Neuronal stem cell (in vitro differentiated cells): ENCODE measurements around the gene GALNT17.

Experiments
- DNase-seq: peaks from one replicate; pipeline ENCODE4 v3.0.0-alpha.2; 2013; ENCODE audit warnings: low spot score
- H2AFZ ChIP-seq: one replicate; pipeline ENCODE4 v1.6.1; 2013; ENCODE audit warnings: mild to moderate bottlenecking, low read length, inconsistent platforms
- H2AK5ac ChIP-seq: 2 replicates; pipeline ENCODE4 v1.6.1; 2013; ENCODE audit warnings: low read depth, mild to moderate bottlenecking, inconsistent platforms, low read length, moderate library complexity, mixed read lengths
- H2BK120ac ChIP-seq: 2 replicates; pipeline ENCODE4 v1.6.1; 2013; ENCODE audit warnings: low read depth, mild to moderate bottlenecking, inconsistent platforms, low read length, moderate library complexity, mixed read lengths
- H2BK12ac ChIP-seq: one replicate; pipeline ENCODE4 v1.6.1; 2013; ENCODE audit warnings: low read length, inconsistent platforms
- H2BK15ac ChIP-seq: 2 replicates; pipeline ENCODE4 v1.6.1; 2013; ENCODE audit warnings: mild to moderate bottlenecking, low read length, inconsistent platforms, mixed read lengths
- H2BK5ac ChIP-seq: one replicate; pipeline ENCODE4 v1.6.1; 2013; ENCODE audit warnings: inconsistent platforms, mild to moderate bottlenecking, low read length, moderate library complexity
- H3K14ac ChIP-seq: one replicate; pipeline ENCODE4 v1.6.1; 2013; ENCODE audit warnings: low read length, inconsistent platforms
- H3K18ac ChIP-seq: 2 replicates; pipeline ENCODE4 v1.6.1; 2013; ENCODE audit warnings: low read length, inconsistent platforms
- H3K23ac ChIP-seq: 2 replicates; pipeline ENCODE4 v1.6.1; 2013; ENCODE audit warnings: low read depth, mild to moderate bottlenecking, mixed read lengths, low read length, inconsistent platforms; ENCODE audit not compliant: poor library complexity
- H3K27ac ChIP-seq: replicated peaks from 3 replicates; pipeline ENCODE4 v1.5.1; 2013; ENCODE audit warnings: low read length, inconsistent platforms
- H3K27me3 ChIP-seq, 3 experiments: 2 replicates each; pipeline ENCODE4 v1.6.1; 2013; ENCODE audit warnings: low read length in 3 of 3, mild to moderate bottlenecking in 2 of 3, inconsistent platforms in 1 of 3, low read depth in 1 of 3, mixed read lengths in 1 of 3, moderate library complexity in 1 of 3; ENCODE audit not compliant: control insufficient read depth in 3 of 3, insufficient read depth in 3 of 3
- H3K36me3 ChIP-seq, 2 donors: replicated peaks in 1 of 2; 2 replicates each; pipeline ENCODE4 v1.6.1; 2013; ENCODE audit warnings: low read length in 2 of 2; ENCODE audit not compliant: control insufficient read depth in 2 of 2, insufficient read depth in 2 of 2
- H3K4ac ChIP-seq: 2 replicates; pipeline ENCODE4 v1.6.1; 2013; ENCODE audit warnings: inconsistent platforms, mild to moderate bottlenecking, low read length, moderate library complexity
- H3K4me1 ChIP-seq, 2 donors: 1 replicate in 1 of 2; 2 replicates in 1 of 2; pipeline ENCODE4 v1.6.1; 2013; ENCODE audit warnings: low read length in 2 of 2, low read depth in 1 of 2; ENCODE audit not compliant: control insufficient read depth in 2 of 2, insufficient read depth in 1 of 2
- H3K4me2 ChIP-seq: one replicate; pipeline ENCODE4 v1.6.1; 2013; ENCODE audit warnings: mild to moderate bottlenecking, low read length, inconsistent platforms; ENCODE audit not compliant: insufficient read depth, poor library complexity, severe bottlenecking
- H3K4me3 ChIP-seq, 2 donors: 2 replicates each; pipeline ENCODE4 v1.5.1; 2013; ENCODE audit warnings: low read length in 2 of 2, mild to moderate bottlenecking in 2 of 2, inconsistent platforms in 1 of 2, moderate library complexity in 1 of 2
- H3K79me1 ChIP-seq: one replicate; pipeline ENCODE4 v1.6.1; 2013; ENCODE audit warnings: low read depth, mild to moderate bottlenecking, inconsistent platforms, low read length, moderate library complexity
- H3K9ac ChIP-seq: one replicate; pipeline ENCODE4 v1.6.1; 2013; ENCODE audit warnings: mild to moderate bottlenecking, low read depth, low read length, inconsistent platforms; ENCODE audit not compliant: poor library complexity
- H3K9me3 ChIP-seq, 2 donors: replicated peaks in 1 of 2; 2 replicates each; pipeline versions ENCODE3 to v1.6.1; 2013; ENCODE audit warnings: low read length in 2 of 2, mild to moderate bottlenecking in 2 of 2, inconsistent platforms in 1 of 2, low read depth in 1 of 2, mixed read lengths in 1 of 2, moderate library complexity in 1 of 2; ENCODE audit not compliant: control insufficient read depth in 2 of 2, insufficient read depth in 1 of 2
- H4K8ac ChIP-seq: one replicate; pipeline ENCODE4 v1.6.1; 2013; ENCODE audit warnings: low read depth, mild to moderate bottlenecking, inconsistent platforms, low read length, moderate library complexity
- H4K91ac ChIP-seq: one replicate; pipeline ENCODE4 v1.6.1; 2013; ENCODE audit warnings: low read length, low read depth, mild to moderate bottlenecking, inconsistent platforms; ENCODE audit not compliant: poor library complexity
- WGBS, 2 donors: extraction: QIAGEN DNeasy Blood & Tissue Kit; methylation state at CpG; one replicate each; pipeline ENCODE4 v1.1.7; 2013; ENCODE audit warnings: missing lambda C conversion rate in 2 of 2, mixed read lengths in 1 of 2; ENCODE audit not compliant: insufficient read length in 2 of 2, insufficient replicate concordance in 1 of 2; ENCODE audit errors: extremely low coverage in 2 of 2; 5-methylcytosine and 5-hydroxymethylcytosine counted together

Gene GALNT17

GRCh38 chr7:71251706-71252105, 119.8 kb downstream of the GALNT17 start:
- Histone ChIP-seq H3K4me1 (peaks cover 0 to 4% of the 10 kb centered on the region in 2 donors), H3K27ac (no peak overlapping the region)

GRCh38 chr7:71254751-71255150, 122.8 kb downstream of the GALNT17 start:
- H3K4me3 ChIP-seq, result no peak overlapping the region
- no peak overlapping the region for H3K23ac ChIP-seq
- H3K9ac ChIP-seq, result no peak overlapping the region
- H3K27ac ChIP-seq, result no peak overlapping the region
- H2BK15ac ChIP-seq, result no peak overlapping the region
- H3K4me2 ChIP-seq, result no peak overlapping the region
- H4K91ac ChIP-seq, result no peak overlapping the region
- no CpG with 5 or more reads among the region's 3 CpGs for WGBS, 2 donors
- no peak overlapping the region for H2AK5ac ChIP-seq
- no peak for DNase-seq
- no peak overlapping the region for H3K4ac ChIP-seq
- H3K4me1 ChIP-seq, result peaks cover 0 to 4% of the 10 kb centered on the region in 2 donors
- no peak overlapping the region for H2BK12ac ChIP-seq
- H2AFZ ChIP-seq, result no peak overlapping the region
- peaks cover 0 to 10% of the 10 kb centered on the region in 2 donors for H3K9me3 ChIP-seq
- no peaks in the 10 kb centered on the region for H3K36me3 ChIP-seq
- H3K18ac ChIP-seq, result no peak overlapping the region
- no peak overlapping the region for H3K14ac ChIP-seq
- H4K8ac ChIP-seq, result no peak overlapping the region
- no peaks in the 10 kb centered on the region for H3K27me3 ChIP-seq
- no peak overlapping the region for H2BK5ac ChIP-seq
- no peak overlapping the region for H2BK120ac ChIP-seq
- no peaks in the 10 kb centered on the region for H3K79me1 ChIP-seq

More at GRCh38 chr7:71251706-71252105, 119.8 kb downstream of the GALNT17 start:
- H3K79me1 ChIP-seq, result no peaks in the 10 kb centered on the region
- H2BK5ac ChIP-seq, result no peak overlapping the region
- H2BK12ac ChIP-seq, result no peak overlapping the region
- no peak overlapping the region for H2BK120ac ChIP-seq
- H4K8ac ChIP-seq, result no peak overlapping the region
- H4K91ac ChIP-seq, result no peak overlapping the region
- H2BK15ac ChIP-seq, result no peak overlapping the region
- no CpG with 5 or more reads among the region's 6 CpGs for WGBS, 2 donors
- H2AFZ ChIP-seq, result no peak overlapping the region
- H3K23ac ChIP-seq, result no peak overlapping the region
- DNase-seq, result no peak
- no peak overlapping the region for H3K14ac ChIP-seq
- no peaks in the 10 kb centered on the region for H3K27me3 ChIP-seq
- H3K4ac ChIP-seq, result no peak overlapping the region
- no peak overlapping the region for H3K9ac ChIP-seq
- H3K36me3 ChIP-seq, result no peaks in the 10 kb centered on the region
- no peak overlapping the region for H3K4me2 ChIP-seq
- H3K18ac ChIP-seq, result no peak overlapping the region
- no peak overlapping the region for H3K4me3 ChIP-seq
- no peak overlapping the region for H2AK5ac ChIP-seq
- H3K9me3 ChIP-seq, result peaks cover 0 to 10% of the 10 kb centered on the region in 2 donors

- Histone ChIP-seq H2BK15ac (no peak overlapping the region), H3K79me1 (no peaks in the 10 kb centered on the region), H2AK5ac (no peak overlapping the region), H4K91ac (no peak overlapping the region), H3K4me2 (no peak overlapping the region), H3K9me3 (peaks cover 0 to 10% of the 10 kb centered on the region in 2 donors), H3K4me3 (no peak overlapping the region), H3K23ac (no peak overlapping the region), H3K27ac (no peak overlapping the region), H3K4me1 (peaks cover 0 to 4% of the 10 kb centered on the region in 2 donors), H3K4ac (no peak overlapping the region), H2BK120ac (no peak overlapping the region), H4K8ac (no peak overlapping the region), H2BK12ac (no peak overlapping the region), H2AFZ (no peak overlapping the region), H3K36me3 (no peaks in the 10 kb centered on the region), H2BK5ac (no peak overlapping the region), H3K9ac (no peak overlapping the region), H3K27me3 (no peaks in the 10 kb centered on the region), H3K18ac (no peak overlapping the region), H3K14ac (no peak overlapping the region)
- no peak for DNase-seq
- no CpG with 5 or more reads among the region's 4 CpGs for WGBS, 2 donors
Observed at GRCh38 chr7:71255537-71256178, 123.7 kb downstream of the GALNT17 start.

GRCh38 chr7:71261066-71261465, 129.1 kb downstream of the GALNT17 start:
- Histone ChIP-seq H3K23ac (no peak overlapping the region), H3K14ac (no peak overlapping the region), H4K8ac (no peak overlapping the region), H3K18ac (no peak overlapping the region), H2AK5ac (no peak overlapping the region), H2BK12ac (no peak overlapping the region), H3K4me1 (no peaks in the 10 kb centered on the region), H3K79me1 (no peaks in the 10 kb centered on the region), H3K4ac (no peak overlapping the region), H3K27ac (no peak overlapping the region), H3K9me3 (peaks cover 2 to 18% of the 10 kb centered on the region in 2 donors), H2BK5ac (no peak overlapping the region), H3K4me3 (no peak overlapping the region), H2BK120ac (no peak overlapping the region), H3K27me3 (no peaks in the 10 kb centered on the region), H3K4me2 (no peak overlapping the region), H2BK15ac (no peak overlapping the region), H2AFZ (no peak overlapping the region), H3K36me3 (no peaks in the 10 kb centered on the region), H3K9ac (no peak overlapping the region), H4K91ac (no peak overlapping the region)
- no peak for DNase-seq
- no CpG with 5 or more reads among the region's 7 CpGs for WGBS, 2 donors
